Measurements from ENCODE around the gene PWWP2B. TPM values are rescaled to one million over a fixed set of nuclear protein-coding genes. Genes with fewer than 3 reads are reported as not detected.

The PWWP2B gene
- total and polyA plus RNA-seq, 9 of the 15 experiments (the other 6 are each of a cell fraction or from before 2014, with no cell fraction given), result 0.07 to 9.2 (median 1.6) TPM; not detected in 1

GRCh38 chr10:132374176-132374575, 22.8 kb upstream of the PWWP2B start (continued):
- TF ChIP-seq, protein P1, sequence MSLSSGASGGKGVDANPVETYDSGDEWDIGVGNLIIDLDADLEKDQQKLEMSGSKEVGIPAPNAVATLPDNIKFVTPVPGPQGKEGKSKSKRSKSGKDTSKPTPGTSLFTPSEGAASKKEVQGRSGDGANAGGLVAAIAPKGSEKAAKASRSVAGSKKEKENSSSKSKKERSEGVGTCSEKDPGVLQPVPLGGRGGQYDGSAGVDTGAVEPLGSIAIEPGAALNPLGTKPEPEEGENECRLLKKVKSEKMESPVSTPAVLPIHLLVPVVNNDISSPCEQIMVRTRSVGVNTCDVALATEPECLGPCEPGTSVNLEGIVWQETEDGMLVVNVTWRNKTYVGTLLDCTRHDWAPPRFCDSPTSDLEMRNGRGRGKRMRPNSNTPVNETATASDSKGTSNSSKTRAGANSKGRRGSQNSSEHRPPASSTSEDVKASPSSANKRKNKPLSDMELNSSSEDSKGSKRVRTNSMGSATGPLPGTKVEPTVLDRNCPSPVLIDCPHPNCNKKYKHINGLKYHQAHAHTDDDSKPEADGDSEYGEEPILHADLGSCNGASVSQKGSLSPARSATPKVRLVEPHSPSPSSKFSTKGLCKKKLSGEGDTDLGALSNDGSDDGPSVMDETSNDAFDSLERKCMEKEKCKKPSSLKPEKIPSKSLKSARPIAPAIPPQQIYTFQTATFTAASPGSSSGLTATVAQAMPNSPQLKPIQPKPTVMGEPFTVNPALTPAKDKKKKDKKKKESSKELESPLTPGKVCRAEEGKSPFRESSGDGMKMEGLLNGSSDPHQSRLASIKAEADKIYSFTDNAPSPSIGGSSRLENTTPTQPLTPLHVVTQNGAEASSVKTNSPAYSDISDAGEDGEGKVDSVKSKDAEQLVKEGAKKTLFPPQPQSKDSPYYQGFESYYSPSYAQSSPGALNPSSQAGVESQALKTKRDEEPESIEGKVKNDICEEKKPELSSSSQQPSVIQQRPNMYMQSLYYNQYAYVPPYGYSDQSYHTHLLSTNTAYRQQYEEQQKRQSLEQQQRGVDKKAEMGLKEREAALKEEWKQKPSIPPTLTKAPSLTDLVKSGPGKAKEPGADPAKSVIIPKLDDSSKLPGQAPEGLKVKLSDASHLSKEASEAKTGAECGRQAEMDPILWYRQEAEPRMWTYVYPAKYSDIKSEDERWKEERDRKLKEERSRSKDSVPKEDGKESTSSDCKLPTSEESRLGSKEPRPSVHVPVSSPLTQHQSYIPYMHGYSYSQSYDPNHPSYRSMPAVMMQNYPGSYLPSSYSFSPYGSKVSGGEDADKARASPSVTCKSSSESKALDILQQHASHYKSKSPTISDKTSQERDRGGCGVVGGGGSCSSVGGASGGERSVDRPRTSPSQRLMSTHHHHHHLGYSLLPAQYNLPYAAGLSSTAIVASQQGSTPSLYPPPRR (CRISPR knock-in tag; IDR thresholded peaks at IDR 0.05; ENCODE audit: borderline replicate concordance), result no peak
- no peak for TF ChIP-seq RB1 (IDR thresholded peaks at IDR 0.05; ENCODE audit: low read depth)
- no peak for TF ChIP-seq DDX20 (tag; IDR thresholded peaks at IDR 0.05; ENCODE audit: low read depth)
- no peak for TF ChIP-seq NR0B1 (IDR thresholded peaks at IDR 0.05; ENCODE audit: partially characterized antibody)
- no peak for TF ChIP-seq ZNF668 (CRISPR knock-in tag; IDR thresholded peaks at IDR 0.05)
- no peak for TF ChIP-seq HNRNPLL (IDR thresholded peaks at IDR 0.05; ENCODE audit: low read depth, low read length, poor library complexity, severe bottlenecking)
- no peak for TF ChIP-seq BRD9 (IDR thresholded peaks at IDR 0.05; ENCODE audit: low read depth, partially characterized antibody)

Data from K562 (cell line).